Upper lobe of left lung (tissue), 6 donors: ENCODE measurements around the gene NAPSA. TPM values are rescaled to one million over a fixed set of nuclear protein-coding genes. Genes with fewer than 3 reads are reported as not detected.

ENCODE experiments used
- ATAC-seq, 2 donors: fragments of 200-7000 bp; cut with Tn5 transposase; one replicate each; pipeline ENCODE4 v1.9.1; 2022; ENCODE audit warnings: mild to moderate bottlenecking in 2 of 2, moderate library complexity in 2 of 2; ENCODE audit not compliant: low FRiP score in 2 of 2
- DNase-seq, 2 donors: peaks; one replicate each; pipeline ENCODE4 v3.0.0-alpha.2; 2019 to 2020
- H3K27ac ChIP-seq, 4 donors: fragments of 200-600 bp; sonication (generic); one replicate each; pipeline ENCODE4 v1.5.1; 2016 to 2019
- H3K27me3 ChIP-seq, 4 donors: fragments of 200-600 bp; sonication (generic); one replicate each; pipeline ENCODE4 v1.5.1; 2017 to 2019
- H3K36me3 ChIP-seq, 4 donors: fragments of 200-600 bp; sonication (generic); one replicate each; pipeline ENCODE4 v1.5.1; 2016 to 2019
- H3K4me1 ChIP-seq, 4 donors: fragments of 200-600 bp; sonication (generic); one replicate each; pipeline ENCODE4 v1.5.1; 2018 to 2019
- H3K4me3 ChIP-seq, 4 donors: fragments of 200-600 bp; sonication (generic); one replicate each; pipeline ENCODE4 v1.5.1; 2017 to 2019; ENCODE audit warnings: mild to moderate bottlenecking in 2 of 4, moderate library complexity in 1 of 4
- H3K9me3 ChIP-seq, 4 donors: fragments of 200-600 bp; sonication (generic); one replicate each; pipeline ENCODE4 v1.5.1; 2018 to 2019
- EP300 ChIP-seq, 4 donors: sonication (generic); formaldehyde crosslinking; IDR thresholded peaks; one replicate each; pipeline ENCODE4 v1.5.1; 2017; ENCODE audit warnings: antibody characterized with exemption in 4 of 4, control low read depth in 2 of 4
- POLR2A ChIP-seq, 4 donors: fragments of 450-650 bp; IDR thresholded peaks; one replicate each; pipeline ENCODE4 v1.5.1; 2016 to 2017; ENCODE audit warnings: antibody characterized with exemption in 4 of 4, mild to moderate bottlenecking in 2 of 4
- POLR2AphosphoS5 ChIP-seq, 2 donors: sonication (generic); formaldehyde crosslinking; IDR thresholded peaks; one replicate each; pipeline ENCODE4 v1.5.1; 2017; ENCODE audit warnings: antibody characterized with exemption in 2 of 2
- WGBS, 2 donors: methylation state at CpG; one replicate each; pipeline ENCODE4 v1.1.5; 2017 to 2018; 5-methylcytosine and 5-hydroxymethylcytosine counted together
- total RNA-seq, 6 donors: library from RNA; depleted of rRNA in 4 of 6; stranded (reverse); fragments of >200 nt in 4 of 6; gene quantifications; one replicate each; pipeline versions ENCODE4 v1.1.0 to v1.2.1, GENCODE V29; 2016 to 2021
- TF ChIP-seq, protein P1 (sequence below), 6 experiments: fragments of 450-650 bp in 4 of 6; fragments of 200-600 bp in 2 of 6; sonication (generic) in 2 of 6; IDR thresholded peaks; one replicate each; pipeline ENCODE4 v1.5.1; 2016 to 2019; ENCODE audit warnings: antibody characterized with exemption in 6 of 6
- donor health status: DM: no; HTN: no; CAD: no; lungs with moderate emphysema.
- donor health status: DM: no; HTN: yes; CAD: no; lungs with severe emphysema.

NAPSA gene
- total RNA-seq, 6 donors from 2014 or later = 1,043 to 3,140 (median 1,660) TPM

DNA sequence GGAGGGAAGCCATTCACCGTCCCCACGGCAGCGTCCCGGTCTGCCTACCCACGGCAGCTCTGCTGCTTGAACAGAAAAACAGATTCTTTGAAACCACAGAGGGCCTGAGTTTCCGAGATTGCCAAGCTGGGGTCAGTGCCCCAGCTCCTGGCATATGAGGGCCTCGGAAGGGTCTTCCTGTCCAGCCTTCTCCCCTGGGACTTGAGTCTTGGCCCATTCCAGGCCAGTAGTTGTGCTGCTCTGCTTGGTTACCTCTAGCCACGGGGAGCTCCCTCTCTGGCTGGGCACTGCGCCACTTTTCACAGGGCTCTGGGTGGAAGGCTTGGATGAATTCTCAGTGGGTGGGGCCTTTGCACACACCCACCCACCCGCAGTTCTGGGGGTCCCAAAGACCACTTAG, 44.7 kb upstream of the NAPSA start:
- DNase-seq (no peak), ATAC-seq (no peak)
- Histone ChIP-seq H3K27me3 (no peaks in the 10 kb centered on the region), H3K27ac (no peak overlapping the region), H3K9me3 (no peaks in the 10 kb centered on the region), H3K36me3 (peaks cover 0 to 46% (median 27%) of the 10 kb centered on the region in 4 donors), H3K4me3 (no peak overlapping the region), H3K4me1 (peaks cover 0 to 4% (median 1%) of the 10 kb centered on the region in 4 donors)
- WGBS, 2 donors = 92 to 93% methylated on average over 9 to 10 of the region's 10 CpGs
- no peak for TF ChIP-seq POLR2AphosphoS5 (IDR thresholded peaks at IDR 0.05)
- no peak for TF ChIP-seq EP300 (IDR thresholded peaks at IDR 0.05)
- TF ChIP-seq POLR2A (IDR thresholded peaks at IDR 0.05) = no peak
- TF ChIP-seq, protein P1, sequence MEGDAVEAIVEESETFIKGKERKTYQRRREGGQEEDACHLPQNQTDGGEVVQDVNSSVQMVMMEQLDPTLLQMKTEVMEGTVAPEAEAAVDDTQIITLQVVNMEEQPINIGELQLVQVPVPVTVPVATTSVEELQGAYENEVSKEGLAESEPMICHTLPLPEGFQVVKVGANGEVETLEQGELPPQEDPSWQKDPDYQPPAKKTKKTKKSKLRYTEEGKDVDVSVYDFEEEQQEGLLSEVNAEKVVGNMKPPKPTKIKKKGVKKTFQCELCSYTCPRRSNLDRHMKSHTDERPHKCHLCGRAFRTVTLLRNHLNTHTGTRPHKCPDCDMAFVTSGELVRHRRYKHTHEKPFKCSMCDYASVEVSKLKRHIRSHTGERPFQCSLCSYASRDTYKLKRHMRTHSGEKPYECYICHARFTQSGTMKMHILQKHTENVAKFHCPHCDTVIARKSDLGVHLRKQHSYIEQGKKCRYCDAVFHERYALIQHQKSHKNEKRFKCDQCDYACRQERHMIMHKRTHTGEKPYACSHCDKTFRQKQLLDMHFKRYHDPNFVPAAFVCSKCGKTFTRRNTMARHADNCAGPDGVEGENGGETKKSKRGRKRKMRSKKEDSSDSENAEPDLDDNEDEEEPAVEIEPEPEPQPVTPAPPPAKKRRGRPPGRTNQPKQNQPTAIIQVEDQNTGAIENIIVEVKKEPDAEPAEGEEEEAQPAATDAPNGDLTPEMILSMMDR (IDR thresholded peaks at IDR 0.05) = no peak

DNA sequence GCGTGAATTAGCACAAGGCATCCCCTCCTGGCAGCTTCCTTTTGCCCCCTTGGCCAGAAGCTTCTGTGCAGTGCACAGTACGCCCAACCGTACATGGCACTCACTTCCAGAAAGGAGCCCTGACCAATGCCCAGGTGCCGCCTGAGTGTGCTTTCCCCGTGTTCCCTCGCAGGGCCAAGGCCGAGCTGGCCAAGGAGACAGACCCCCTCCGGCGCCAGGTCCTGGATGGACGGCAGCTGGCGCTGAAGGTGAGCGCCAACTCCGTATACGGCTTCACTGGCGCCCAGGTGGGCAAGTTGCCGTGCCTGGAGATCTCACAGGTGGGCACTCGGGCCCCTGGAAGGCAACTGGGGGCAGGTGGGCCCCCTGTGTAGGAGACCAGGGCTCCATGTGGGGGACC, 43.9 kb upstream of the NAPSA start:
- Histone ChIP-seq H3K27me3 (no peaks in the 10 kb centered on the region), H3K27ac (no peak overlapping the region), H3K4me3 (no peak overlapping the region), H3K36me3 (peaks cover 0 to 46% (median 27%) of the 10 kb centered on the region in 4 donors), H3K4me1 (no peaks in the 10 kb centered on the region), H3K9me3 (no peaks in the 10 kb centered on the region)
- WGBS, 2 donors = 97% methylated on average over 17 of the region's 17 CpGs; no CpG with 5 or more reads in 1 of the 2 donors
- no peak for TF ChIP-seq POLR2A (IDR thresholded peaks at IDR 0.05)
- TF ChIP-seq POLR2AphosphoS5 (IDR thresholded peaks at IDR 0.05) = no peak
- TF ChIP-seq EP300 (IDR thresholded peaks at IDR 0.05) = no peak
- TF ChIP-seq, protein P1 (IDR thresholded peaks at IDR 0.05) = no peak
- DNase-seq = peak in 1 of 2 donors; percentile 58
- ATAC-seq = no peak

DNA sequence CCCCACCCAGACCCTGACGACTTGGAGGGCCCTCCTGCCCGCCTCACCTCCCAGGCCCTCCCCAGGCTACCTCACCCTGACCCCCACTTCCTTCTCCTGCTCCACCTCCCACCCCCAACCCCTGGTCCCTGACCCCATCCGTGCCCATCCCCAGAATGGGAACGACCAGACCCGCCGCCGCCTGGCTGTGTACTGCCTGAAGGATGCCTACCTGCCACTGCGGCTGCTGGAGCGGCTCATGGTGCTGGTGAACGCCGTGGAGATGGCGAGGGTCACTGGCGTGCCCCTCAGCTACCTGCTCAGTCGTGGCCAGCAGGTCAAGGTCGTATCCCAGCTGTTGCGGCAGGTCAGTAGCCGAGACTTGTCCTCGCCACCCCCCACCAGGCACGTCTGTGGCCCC, 41.4 kb upstream of the NAPSA start:
- DNase-seq = peak in 1 of 2 donors; percentile 77

DNA sequence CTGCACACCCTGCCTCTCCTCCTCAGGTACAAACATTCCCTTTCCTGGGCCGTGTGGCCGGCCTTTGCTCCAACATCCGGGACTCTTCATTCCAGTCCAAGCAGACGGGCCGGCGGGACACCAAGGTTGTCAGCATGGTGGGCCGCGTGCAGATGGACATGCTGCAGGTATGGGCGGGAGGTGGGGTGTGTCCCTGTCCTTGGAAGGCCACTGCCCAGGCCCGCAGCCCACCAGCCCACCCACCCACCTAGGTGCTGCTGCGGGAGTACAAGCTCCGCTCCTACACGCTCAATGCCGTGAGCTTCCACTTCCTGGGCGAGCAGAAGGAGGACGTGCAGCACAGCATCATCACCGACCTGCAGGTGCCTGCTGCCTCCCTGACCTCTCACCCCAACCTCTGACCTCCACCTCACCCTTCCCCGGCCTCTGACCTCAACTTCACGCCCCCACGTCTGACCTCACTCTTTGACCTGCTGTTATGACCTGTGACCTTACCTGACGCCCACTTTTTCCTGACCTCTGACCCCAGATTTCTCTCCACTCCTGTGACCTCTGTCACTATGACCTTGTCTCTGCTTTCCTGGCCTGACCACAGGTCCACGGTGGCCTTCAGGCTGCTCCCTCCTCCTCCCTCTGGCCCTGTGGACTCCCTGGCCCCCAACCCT, 40.8 kb upstream of the NAPSA start:
- no peaks in the 10 kb centered on the region for H3K4me1 ChIP-seq
- TF ChIP-seq POLR2A (IDR thresholded peaks at IDR 0.05) (no peak), POLR2AphosphoS5 (IDR thresholded peaks at IDR 0.05) (no peak), EP300 (IDR thresholded peaks at IDR 0.05) (no peak)
- TF ChIP-seq, protein P1 (IDR thresholded peaks at IDR 0.05) = no peak
- ATAC-seq (no peak), DNase-seq (peak in 1 of 2 donors; percentile 73)
- no peaks in the 10 kb centered on the region for H3K27me3 ChIP-seq
- no peak overlapping the region for H3K4me3 ChIP-seq
- 88 to 98% methylated on average over 10 to 22 of the region's 22 CpGs for WGBS, 2 donors
- peaks cover 3 to 70% (median 51%) of the 10 kb centered on the region in 4 donors for H3K36me3 ChIP-seq
- H3K27ac ChIP-seq = no peak overlapping the region
- no peaks in the 10 kb centered on the region for H3K9me3 ChIP-seq

More for the DNA sequence above, 41.4 kb upstream of the NAPSA start:
- TF ChIP-seq POLR2AphosphoS5 (IDR thresholded peaks at IDR 0.05) (no peak), EP300 (IDR thresholded peaks at IDR 0.05) (no peak), POLR2A (IDR thresholded peaks at IDR 0.05) (no peak)
- TF ChIP-seq, protein P1 (IDR thresholded peaks at IDR 0.05) = no peak
- no peak for ATAC-seq
- Histone ChIP-seq H3K27me3 (no peaks in the 10 kb centered on the region), H3K36me3 (peaks cover 3 to 68% (median 50%) of the 10 kb centered on the region in 4 donors), H3K27ac (no peak overlapping the region), H3K9me3 (no peaks in the 10 kb centered on the region), H3K4me3 (no peak overlapping the region), H3K4me1 (no peaks in the 10 kb centered on the region)
- 92 to 94% methylated on average over 16 to 19 of the region's 19 CpGs for WGBS, 2 donors
